Esophagus muscularis mucosa (tissue), 3 donors: ENCODE data around the gene NCOR2.

ENCODE experiments used
- POLR2A ChIP-seq: fragments of 450-650 bp; IDR thresholded peaks from one replicate; pipeline ENCODE4 v1.6.1; 2017; ENCODE audit warnings: antibody characterized with exemption, moderate library complexity, mild to moderate bottlenecking, low read depth
- TF ChIP-seq, protein P1 (sequence below), 3 experiments: fragments of 200-600 bp in 2 of 3; fragments of 450-650 bp in 1 of 3; sonication (generic) in 2 of 3; IDR thresholded peaks; one replicate each; pipeline ENCODE4 v1.5.1; 2017 to 2019; ENCODE audit warnings: antibody characterized with exemption in 3 of 3, mild to moderate bottlenecking in 2 of 3, moderate library complexity in 1 of 3

DNA sequence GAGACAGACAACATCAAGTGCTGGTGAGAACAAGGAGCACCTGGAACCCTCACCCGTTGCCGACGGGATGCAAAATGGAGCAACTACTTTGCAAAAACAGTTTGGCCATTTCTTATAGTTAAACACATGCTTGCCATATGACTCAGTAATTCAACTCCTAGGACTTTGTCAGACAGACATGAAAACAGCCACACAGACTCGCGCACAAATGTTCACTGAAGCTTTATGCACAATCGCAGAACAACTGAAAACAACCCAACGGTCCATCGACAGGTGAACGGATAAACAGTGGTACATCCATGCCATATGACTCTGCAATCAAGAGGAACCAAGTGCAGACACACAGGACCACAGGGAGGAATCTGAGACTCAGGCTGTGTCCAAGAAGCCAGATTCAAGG, 30.8 kb downstream of the NCOR2 start:
- TF ChIP-seq POLR2A, result no peak
- TF ChIP-seq, protein P1, sequence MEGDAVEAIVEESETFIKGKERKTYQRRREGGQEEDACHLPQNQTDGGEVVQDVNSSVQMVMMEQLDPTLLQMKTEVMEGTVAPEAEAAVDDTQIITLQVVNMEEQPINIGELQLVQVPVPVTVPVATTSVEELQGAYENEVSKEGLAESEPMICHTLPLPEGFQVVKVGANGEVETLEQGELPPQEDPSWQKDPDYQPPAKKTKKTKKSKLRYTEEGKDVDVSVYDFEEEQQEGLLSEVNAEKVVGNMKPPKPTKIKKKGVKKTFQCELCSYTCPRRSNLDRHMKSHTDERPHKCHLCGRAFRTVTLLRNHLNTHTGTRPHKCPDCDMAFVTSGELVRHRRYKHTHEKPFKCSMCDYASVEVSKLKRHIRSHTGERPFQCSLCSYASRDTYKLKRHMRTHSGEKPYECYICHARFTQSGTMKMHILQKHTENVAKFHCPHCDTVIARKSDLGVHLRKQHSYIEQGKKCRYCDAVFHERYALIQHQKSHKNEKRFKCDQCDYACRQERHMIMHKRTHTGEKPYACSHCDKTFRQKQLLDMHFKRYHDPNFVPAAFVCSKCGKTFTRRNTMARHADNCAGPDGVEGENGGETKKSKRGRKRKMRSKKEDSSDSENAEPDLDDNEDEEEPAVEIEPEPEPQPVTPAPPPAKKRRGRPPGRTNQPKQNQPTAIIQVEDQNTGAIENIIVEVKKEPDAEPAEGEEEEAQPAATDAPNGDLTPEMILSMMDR (IDR thresholded peaks at IDR 0.05), result no peak
